Measurements from ENCODE around the gene P4HB.

GRCh38 chr17:81885869-81886548, 25.7 kb upstream of the P4HB start:
- TF ChIP-seq, protein P1, sequence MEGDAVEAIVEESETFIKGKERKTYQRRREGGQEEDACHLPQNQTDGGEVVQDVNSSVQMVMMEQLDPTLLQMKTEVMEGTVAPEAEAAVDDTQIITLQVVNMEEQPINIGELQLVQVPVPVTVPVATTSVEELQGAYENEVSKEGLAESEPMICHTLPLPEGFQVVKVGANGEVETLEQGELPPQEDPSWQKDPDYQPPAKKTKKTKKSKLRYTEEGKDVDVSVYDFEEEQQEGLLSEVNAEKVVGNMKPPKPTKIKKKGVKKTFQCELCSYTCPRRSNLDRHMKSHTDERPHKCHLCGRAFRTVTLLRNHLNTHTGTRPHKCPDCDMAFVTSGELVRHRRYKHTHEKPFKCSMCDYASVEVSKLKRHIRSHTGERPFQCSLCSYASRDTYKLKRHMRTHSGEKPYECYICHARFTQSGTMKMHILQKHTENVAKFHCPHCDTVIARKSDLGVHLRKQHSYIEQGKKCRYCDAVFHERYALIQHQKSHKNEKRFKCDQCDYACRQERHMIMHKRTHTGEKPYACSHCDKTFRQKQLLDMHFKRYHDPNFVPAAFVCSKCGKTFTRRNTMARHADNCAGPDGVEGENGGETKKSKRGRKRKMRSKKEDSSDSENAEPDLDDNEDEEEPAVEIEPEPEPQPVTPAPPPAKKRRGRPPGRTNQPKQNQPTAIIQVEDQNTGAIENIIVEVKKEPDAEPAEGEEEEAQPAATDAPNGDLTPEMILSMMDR (IDR thresholded peaks at IDR 0.05), result no peak
- TF ChIP-seq, protein P2, sequence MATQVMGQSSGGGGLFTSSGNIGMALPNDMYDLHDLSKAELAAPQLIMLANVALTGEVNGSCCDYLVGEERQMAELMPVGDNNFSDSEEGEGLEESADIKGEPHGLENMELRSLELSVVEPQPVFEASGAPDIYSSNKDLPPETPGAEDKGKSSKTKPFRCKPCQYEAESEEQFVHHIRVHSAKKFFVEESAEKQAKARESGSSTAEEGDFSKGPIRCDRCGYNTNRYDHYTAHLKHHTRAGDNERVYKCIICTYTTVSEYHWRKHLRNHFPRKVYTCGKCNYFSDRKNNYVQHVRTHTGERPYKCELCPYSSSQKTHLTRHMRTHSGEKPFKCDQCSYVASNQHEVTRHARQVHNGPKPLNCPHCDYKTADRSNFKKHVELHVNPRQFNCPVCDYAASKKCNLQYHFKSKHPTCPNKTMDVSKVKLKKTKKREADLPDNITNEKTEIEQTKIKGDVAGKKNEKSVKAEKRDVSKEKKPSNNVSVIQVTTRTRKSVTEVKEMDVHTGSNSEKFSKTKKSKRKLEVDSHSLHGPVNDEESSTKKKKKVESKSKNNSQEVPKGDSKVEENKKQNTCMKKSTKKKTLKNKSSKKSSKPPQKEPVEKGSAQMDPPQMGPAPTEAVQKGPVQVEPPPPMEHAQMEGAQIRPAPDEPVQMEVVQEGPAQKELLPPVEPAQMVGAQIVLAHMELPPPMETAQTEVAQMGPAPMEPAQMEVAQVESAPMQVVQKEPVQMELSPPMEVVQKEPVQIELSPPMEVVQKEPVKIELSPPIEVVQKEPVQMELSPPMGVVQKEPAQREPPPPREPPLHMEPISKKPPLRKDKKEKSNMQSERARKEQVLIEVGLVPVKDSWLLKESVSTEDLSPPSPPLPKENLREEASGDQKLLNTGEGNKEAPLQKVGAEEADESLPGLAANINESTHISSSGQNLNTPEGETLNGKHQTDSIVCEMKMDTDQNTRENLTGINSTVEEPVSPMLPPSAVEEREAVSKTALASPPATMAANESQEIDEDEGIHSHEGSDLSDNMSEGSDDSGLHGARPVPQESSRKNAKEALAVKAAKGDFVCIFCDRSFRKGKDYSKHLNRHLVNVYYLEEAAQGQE (IDR thresholded peaks at IDR 0.05; ENCODE audit: insufficient read depth in 1 of 2, low read depth in 2 of 2, low read length in 1 of 2), result no peak
- TF ChIP-seq SIN3A (IDR thresholded peaks at IDR 0.05; ENCODE audit: borderline replicate concordance, insufficient read depth, low read depth, low read length), result no peak
